ENCODE results near the gene MTM1.

The MTM1 gene

DNA sequence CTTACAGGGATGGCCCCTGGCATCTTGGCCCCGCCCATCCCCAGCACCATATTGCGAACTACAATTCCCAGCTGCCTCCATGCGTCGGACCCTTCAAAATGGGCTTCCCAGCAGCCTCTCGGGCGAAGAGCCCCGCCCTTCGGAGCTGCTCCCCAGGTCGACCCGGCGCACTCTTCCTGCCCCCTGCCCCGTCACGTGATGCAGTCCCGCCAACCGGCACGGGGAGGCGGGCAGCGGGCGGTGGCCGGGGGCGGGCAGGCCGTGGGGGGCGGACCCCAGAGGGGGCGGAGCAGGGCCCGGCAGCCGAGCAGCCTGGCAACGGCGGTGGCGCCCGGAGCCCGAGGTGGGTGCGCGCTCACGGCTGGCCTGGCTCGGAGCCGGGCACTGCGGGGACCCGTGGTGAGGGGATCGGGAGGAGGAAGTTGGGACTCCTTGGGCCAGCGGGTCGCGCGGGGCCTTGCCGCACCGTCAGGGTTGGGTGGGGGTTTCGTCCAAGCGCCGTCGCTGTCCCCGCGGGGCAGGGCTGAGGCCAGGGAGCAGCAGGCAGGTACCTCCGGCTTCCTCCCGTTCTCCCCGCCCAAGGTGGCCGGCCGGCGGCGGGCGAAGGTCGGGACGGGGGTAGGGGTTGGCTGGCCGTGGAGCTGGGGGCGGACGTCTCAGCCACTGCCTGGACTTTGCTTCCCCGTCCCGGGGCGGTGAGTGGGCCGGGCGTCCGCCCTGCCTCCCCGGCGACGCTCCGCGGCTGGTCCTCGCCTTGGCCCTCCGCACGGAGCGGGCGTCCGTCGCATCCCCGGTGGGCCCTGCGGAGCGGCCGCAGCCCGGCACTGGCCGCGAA, at the start of gene MTM1:
TSS of gene MTM1 (plus strand) at position 302 of the 835 bp plus-strand sequence. CDS start 23,994 bp downstream, outside the sequence.
- peak; percentile 88 for DNase-seq (ENCODE audit: low read depth)

DNA sequence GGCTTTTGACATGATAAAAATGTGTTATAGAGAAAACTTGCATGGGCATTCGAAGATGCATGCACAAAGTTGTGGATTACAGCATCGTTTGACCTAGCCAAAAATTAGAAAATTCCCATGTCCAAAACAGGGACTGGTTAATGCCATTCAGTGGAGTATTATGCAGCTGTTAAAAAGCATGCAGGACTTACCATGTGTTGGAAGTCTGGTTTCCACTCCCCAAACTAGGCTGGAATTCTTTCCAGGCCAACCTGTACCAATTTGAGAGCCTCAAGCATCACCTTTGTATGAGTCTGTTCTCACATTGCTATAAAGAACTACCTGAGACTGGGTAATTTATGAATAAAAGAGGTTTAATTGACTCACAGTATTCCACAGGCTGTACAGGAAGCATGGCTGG, 45.9 kb upstream of the MTM1 start:
- no peak for DNase-seq (ENCODE audit: low read depth)

DNA sequence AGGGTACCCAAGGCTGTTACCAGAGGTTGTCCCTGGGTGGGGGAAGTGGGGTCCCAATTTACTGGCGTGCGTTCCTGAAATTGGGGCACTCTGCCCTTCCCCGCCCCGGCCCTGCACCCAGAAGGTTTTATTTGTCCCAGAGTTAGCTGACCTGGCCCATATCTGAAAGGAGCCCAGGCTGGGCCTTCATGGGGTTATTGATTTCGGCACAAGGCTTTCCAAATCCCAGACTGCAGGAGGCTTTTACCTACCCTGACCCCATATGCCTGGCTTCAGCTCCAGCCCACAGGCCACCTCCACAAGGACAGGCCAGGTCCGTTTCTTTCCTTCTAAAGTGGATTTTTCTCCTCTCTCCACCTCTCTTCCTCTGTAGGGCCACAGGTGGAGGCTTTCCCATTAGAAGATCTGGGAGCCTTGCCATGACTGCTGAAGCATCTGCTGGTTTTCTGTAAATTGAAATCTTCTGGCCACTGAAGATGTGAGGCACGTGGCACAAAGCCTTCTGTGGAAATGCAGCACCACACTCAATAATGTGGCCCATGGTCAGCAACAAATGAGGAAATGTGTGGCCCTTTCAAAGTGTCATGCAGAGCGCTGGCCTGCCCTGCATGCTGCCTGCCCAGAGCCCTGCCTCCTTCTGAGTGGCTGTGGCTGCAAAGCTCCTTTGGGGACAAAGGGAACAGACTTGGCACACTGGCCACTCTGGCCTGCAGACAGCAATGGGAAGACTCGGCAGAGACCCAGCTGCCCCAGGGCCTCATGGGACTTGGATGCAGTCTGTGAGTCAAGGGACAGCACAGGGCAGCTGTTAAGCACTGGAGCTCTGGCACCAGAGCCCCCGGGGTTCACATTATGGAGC, 43.1 kb upstream of the MTM1 start:
- no peak for DNase-seq (ENCODE audit: low read depth)

DNA sequence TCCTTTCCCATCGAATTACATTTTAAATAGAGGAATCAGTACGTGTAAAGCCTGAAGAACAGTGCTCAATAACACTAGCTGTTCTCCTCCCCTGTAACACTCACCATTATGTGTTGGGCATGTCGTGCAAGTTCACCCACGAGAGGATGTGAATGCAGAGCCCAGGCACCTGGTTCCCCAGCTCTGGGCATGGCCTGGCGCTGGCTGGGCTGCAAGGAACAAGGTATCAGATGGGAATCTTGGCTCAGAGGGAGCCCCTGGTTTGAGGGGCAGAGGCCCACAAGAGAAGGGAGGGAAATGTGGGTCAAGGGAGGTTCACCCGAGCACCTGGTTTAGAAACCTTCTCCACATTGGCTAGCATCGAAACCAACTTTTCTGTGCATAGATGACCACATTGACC, 41.7 kb upstream of the MTM1 start:
- DNase-seq (ENCODE audit: low read depth): no peak

DNA sequence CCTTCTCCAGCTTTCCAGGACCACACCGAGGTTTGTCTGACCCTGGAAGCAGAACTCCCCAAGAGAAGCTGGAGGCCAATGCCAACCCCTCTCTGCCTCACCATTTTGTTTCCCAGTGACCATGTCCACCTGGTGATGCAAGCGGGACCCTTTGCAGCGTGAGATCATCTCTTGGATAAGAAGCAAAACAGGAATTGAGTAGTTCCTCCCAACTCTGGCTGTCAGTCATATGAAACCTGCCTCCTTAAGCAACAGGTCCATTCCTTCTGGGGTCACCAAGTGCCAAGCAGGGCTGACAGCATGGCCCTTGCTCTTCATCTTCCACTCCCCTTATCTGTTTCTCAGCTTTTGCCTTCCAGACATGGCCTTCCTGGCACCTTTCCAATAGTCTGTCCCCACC, 41.3 kb upstream of the MTM1 start:
- no peak for DNase-seq (ENCODE audit: low read depth)

DNA sequence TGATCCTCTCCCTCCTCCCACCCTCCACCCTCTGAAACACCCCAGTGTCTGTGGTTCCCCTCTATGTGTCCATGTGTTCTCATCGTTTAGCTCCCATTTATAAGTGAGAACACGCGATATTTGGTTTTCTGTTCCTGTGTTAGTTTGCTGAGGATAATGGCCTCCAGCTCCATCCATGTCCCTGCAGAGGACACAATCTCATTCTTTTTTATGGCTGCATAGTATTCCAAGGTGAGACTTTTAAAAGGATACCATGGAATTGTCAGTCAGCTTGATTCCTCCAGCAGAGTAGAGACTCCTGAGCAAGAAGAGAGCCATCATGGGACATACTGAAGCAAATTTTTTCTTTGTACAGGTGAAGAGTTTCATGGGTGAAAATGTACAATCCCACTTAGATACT, 38.8 kb upstream of the MTM1 start:
- no peak for DNase-seq (ENCODE audit: low read depth)

DNA sequence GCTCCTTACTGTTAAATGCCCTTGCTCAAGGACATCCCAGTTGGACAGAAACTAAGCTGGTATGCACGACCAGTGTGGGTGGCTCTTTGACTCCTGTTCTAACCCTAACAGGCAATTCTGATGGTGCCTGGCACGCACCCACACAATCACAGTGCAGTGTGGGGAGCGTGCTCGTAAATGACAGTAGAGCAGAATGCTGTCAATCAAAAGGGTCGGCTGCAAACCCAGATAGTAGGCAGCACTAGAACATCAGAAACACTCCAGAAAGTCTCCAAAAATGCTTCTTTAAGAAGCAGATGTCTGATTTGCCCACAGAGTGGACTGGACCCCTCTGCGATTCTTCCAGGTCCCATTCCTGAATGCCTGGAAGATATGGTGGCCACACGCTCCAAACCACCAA, 37.6 kb upstream of the MTM1 start:
- DNase-seq (ENCODE audit: low read depth): no peak

DNA sequence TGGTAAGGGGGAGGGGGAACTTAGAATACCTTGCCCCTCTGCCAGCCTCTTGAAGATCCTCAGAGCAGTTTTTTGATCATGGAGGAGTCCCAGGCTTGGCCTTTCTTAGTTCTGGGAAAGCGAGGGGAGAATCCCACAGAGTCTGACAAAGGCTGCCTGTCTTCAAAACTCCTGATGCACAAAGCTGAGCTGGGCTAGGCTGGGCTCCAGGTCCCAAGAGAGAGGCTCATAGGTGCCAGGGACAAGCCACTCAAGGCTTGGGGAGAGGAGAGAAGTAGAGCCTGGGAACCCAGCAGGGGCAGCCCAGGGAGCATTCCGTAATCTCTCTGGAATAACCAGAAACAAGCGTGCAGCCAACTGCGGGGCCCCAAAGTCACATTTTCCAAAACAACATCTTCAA, 37.0 kb upstream of the MTM1 start:
- no peak for DNase-seq (ENCODE audit: low read depth)

DNA sequence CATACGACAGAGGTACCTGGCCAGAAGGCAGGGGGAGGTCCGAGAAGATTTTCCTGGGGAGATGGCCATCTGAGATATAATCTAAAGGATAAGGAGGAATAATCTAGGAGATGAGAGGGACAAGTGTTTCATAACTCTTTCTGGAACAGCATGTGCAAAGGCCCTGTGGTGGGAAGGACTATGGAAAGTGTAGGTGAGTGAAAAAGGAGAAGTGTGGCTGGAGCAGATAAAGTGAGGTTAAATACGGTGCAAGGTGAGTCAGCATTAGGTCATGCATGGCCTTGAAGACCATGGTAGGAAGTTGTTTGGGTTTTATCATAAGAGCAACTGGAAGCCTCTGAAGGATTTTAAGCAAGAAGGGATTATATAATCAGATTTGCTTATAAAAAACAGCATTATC, 34.6 kb upstream of the MTM1 start:
- no peak for DNase-seq (ENCODE audit: low read depth)

DNA sequence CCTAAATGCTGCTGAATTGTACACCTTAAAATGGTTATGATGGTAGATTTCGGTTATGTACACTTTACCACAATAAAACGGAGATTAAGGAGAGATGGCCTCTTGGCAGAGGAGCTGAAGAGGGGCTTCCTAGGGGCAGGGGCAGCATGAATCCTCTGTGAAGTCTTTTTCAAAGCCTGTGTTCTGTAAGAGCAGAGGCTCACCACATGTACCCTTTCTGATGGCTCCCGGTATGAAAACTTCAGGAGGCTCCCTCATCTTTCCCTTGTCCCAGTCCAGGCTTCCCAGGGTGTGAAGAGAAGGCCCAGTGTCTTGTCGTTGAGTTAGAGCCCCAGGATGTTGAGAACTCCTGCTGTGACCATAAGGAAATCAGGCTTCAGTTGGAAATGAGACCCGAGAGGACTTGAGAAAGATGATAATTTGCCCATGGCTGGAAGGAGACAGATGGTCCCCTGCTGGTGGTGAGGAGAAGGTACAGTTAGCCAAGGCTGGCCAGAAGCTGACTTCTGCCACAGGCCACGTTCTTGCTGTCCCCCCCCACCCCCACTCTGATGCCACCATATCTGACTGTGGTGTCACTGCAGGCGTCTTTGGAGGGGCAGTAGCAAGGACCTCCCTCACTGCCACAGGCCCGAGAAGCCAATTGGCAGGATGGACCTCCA, 31.8 kb upstream of the MTM1 start:
- no peak for DNase-seq (ENCODE audit: low read depth)

DNA sequence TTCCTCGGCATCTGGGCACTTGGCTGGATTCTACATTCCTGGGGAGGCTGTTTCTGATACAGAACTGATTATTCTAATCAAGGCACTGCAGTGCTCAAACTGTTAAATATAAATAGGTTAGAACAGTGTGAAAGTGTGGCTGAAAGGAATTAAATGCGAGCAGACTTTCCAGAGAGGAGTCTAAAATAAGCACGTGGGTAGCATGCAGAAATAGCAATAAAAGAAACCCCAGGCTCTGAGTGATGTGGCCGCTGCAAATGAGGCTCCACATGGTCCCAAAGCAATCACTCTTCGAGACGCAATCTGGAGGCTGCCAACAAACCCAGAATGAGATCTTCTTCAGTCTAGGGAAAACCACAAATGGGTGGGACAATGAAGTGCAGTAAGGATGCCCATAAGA, 30.6 kb upstream of the MTM1 start:
- no peak for DNase-seq (ENCODE audit: low read depth)

DNA sequence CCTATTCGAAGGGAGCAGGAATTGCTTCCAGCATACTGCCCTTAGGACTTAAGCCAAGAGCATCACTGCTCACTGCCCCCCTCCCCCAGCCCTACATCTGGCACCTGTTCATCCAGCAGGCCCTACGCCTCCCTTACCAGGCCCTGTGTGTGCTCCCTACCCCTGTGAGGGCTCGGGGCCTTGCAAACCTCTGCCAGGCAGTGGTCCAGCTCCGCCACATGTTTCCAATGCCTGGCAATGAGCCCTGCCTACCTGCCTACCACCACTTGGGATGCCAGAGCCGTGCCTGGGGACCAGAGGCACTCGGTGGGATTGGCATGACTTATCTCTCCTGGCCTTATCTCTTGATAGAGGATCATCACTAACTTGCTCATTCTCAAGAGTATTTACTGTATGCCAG, 27.5 kb upstream of the MTM1 start:
- DNase-seq (ENCODE audit: low read depth): no peak

DNA sequence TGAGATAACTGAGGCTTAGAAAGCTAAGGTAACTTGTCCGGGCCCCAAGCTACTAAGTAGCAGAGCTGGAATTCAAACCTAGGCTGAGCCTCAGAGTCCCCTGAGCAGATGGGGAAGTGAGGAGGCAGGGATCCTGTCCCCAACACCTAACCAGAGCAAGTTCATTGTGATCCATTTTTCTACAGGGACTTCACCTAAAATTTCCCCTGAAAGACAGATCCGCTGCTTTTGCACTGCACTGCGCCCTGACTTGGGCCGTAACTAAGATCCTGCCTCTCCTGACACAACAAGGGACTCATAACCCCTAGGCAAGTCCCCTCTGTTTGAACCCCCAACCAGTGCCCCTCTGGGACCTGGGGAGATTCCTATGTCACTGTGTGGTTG, 25.6 kb upstream of the MTM1 start:
- no peak for DNase-seq (ENCODE audit: low read depth)

DNA sequence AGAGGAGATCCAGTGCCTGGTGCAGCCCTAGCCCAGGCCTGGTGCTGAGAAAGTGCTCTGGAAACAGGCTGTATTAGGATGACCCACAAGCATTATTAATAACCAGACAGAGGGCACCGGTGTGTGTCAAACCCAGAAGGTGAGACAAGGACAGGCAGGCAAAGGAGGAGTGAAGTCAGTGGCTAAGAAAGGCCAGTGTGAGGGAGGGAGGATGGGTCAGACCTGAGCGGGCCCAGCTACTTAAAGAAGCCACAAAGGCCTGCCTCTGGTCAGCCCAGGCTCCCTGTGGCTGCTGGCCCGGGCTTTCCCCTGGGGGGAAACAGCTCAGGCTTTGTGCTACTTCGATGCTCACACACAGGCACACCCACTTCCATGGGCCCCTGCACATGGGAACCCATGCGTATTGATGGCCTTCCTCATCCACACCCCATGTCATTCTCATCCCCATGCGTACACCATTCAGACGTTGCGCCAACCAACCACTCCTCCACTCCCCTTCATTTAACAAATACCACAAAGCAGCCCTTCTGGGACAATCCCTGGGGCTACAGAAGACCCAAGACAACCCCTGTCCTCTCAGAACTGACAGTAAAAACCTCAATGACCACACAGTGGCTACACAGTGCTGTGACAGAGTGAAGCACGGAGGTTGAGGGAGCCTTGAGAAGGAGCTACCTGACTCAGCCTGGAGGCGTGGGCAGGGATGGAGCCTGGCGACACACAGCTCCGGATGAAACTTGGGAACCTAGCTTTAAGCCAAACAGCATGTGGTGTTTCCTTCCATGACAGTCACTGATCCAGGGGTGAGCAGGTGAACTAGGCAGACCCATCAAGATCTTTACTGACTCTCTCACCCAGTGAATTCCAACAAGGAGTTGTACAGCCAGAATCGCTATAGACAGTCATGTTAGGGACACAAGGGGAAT, 24.9 kb upstream of the MTM1 start:
- no peak for DNase-seq (ENCODE audit: low read depth)

DNA sequence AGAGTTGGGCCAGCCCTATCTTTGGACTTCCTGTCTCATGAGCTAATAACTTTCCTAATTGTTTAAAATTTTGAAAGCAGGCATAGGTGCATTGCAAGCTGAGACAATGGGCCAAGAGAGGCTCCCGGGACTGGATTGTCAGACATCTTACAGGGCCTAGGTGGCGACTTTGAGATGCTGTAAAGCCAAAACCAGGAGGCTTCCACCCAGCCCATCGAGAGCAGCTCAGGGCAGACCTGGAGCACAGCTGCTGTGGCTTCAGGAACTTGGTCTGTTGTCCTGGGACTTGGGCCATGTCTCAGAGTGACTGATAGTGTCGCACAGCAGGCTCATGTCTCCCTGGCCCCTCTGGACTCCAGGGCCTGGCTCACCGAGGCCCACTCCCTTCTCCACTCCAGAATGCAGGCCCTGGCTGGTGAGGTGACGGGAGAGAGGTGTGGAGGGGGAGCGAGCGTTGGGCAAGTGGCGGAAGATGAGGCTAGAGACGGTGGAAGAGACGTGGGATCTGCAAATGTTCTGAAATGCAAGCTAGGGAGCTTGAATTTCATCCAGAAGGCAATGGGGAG, 24.1 kb upstream of the MTM1 start:
- no peak for DNase-seq (ENCODE audit: low read depth)

DNA sequence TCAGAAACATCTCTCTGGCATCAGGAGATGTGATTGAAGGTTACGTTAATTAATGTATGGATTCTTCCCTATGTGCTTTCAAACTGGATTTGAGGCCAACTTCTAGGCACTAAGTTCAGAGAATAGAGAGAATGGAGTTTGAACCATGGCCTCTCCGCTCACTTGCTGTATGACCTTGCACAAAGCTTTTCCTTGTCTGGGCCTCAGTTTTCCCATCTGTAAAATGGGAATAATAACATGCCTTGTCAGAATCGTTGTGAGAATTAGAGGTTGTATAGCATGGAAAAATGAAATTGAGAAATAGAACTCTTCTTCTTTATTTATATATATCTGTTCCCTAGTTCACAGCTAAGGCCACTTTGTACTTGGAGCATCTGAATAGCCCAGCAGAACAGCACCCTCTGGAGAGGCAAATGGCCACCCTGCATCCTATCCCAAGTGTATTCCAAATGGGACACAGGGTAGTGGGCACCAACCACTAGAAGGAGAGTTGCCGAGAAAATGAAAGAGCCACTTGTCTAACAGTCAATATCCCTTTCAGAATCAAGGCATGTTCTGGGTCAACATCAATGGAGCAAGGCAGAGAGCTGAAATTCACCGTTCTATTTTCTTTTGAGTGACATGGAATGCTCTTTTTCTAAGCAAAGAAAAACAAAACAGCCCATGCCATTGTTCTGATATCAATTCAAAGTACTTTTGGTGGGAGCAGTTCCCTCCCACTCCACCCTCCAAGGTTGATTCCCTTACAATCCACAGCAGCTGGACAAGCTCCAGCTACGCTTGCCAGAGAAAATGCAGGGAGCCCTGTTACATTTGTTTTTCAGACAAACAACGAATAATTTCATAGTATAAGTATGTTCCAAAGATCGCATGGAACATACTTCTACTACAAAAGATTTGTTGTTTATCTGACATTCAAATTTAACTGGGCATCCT, 23.3 kb upstream of the MTM1 start:
- no peak for DNase-seq (ENCODE audit: low read depth)

DNA sequence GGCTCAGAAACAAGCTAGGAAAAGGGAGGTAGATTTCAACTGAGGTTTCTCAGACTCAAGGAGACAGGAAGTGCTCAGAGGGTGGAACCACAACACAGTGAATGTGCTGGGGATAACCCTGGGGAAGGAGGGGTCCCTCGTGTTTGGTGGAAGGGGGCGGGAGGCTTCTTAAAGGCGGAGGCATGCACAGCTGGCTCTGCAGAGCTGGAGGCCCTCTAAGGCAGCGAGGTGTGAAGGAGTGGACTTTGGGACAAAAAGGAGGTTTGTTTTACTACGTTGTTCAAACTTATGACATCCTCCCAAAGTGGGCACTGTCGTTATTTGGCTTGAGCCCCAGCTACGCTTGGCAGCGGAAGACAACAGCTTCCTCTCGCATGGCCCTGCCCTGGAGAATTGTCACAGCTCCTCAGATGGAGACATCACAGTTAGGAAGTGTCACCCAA, 21.7 kb upstream of the MTM1 start:
- no peak for DNase-seq (ENCODE audit: low read depth)

DNA sequence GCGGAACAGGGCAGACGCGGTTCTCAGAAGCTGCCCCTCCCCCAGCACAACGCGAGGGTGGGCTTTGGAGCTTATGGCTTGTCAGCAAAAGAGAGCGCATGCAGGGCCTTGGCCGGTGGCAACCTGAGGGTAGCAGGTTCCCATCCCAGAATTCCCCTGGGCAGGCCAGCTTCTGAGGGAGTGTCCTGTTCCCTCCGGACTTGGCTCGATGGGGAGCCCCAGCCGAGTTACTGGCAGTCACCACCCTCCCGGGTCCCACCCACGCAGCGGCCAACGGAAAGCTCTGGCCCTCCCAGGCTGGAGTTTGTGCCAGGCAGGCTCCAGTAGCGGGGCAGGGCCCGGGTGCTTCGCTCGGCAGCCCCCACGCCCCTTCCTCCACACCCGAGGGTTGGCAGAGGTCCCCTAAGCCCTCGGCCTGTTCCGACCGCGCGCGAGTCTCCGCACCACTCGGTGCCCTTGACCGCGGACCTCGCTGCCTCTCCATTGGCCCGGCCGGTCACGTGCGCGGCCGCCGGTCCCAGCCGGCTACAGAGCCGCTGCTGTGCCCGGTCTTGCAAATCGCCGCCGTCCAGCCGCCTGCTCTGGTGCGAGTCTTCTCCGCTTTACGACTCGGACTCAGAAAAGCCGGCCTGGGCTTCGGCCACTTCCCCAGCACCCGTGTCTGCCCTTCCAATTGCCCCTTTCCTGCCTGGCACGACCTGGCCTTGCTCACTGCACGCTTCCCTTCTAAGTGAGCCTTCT, 20.9 kb upstream of the MTM1 start:
- no peak for DNase-seq (ENCODE audit: low read depth)

DNA sequence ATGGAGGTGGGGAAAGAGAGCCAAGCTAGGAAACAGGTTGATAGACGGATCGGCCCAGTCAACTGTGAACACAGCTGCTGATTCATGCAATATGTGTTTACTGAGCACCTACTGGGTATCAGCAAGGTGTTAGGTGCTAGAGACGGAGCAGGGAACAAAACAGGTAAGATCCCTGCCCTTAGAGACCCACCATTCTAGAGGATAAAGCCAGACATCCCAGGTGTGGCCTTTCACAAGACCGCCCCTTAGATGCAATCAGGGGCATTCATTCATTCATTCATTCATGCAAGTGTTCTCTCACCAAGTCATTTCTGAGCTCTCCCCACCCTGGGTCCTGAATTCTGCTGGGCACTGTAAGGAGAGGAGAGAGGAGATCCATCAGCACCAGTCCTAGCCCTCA, 20.2 kb upstream of the MTM1 start:
- no peak for DNase-seq (ENCODE audit: low read depth)

Measured in stromal cell of bone marrow (primary cell).